HepG2 (cell line): Measurements from ENCODE around the gene PLS1. TPM values are rescaled to one million over a fixed set of nuclear protein-coding genes. Genes with fewer than 3 reads are reported as not detected.

Source experiments
- ATAC-seq: fragments of 200-7000 bp; cut with Tn5 transposase; 3 replicates; pipeline ENCODE4 v1.9.1; 2020; ENCODE audit warnings: mild to moderate bottlenecking, moderate library complexity
- BruUV-seq: library from RNA; stranded (reverse); fragments of 400-500 nt; replicated peaks from 2 replicates; lab custom pipeline; 2021; lab: Mats Ljungman, UMichigan
- CTCF ChIA-PET: fragments of 300-600 bp; formaldehyde crosslinking; extraction: SDS; loops from one replicate; lab custom pipeline; 2021; ENCODE audit warnings: low total read pairs, inconsistent platforms, low intra/inter-chr PET ratio; lab: Yijun Ruan, JAX
- POLR2A ChIA-PET: fragments of 350-600 bp; sonication (Branson Sonifier 250); formaldehyde crosslinking; loops from one replicate; lab custom pipeline; 2020; ENCODE audit warnings: antibody characterized with exemption, inconsistent platforms; lab: Yijun Ruan, JAX
- DNase-seq: peaks from one replicate; pipeline ENCODE4 v3.0.0-alpha.2; 2015; ENCODE audit warnings: low spot score
- FAIRE-seq: peaks from 3 replicates; lab custom pipeline; 2011; peaks lifted over from hg19 to GRCh38; lab: Jason Lieb, UNC
- H2AFZ ChIP-seq: one replicate; pipeline ENCODE4 v1.6.1; 2011; ENCODE audit warnings: low read length, inconsistent platforms
- H3K27ac ChIP-seq: fragments of 300-600 bp; 3 replicates; pipeline ENCODE4 v1.8.0; 2011; ENCODE audit warnings: mixed run types, mild to moderate bottlenecking, mixed read lengths, low read length, inconsistent platforms; ENCODE audit not compliant: insufficient read depth; ENCODE audit errors: extremely low read length
- H3K27me3 ChIP-seq, 2 experiments: fragments of 200-600 bp in 1 of 2; 2 replicates in 1 of 2; 3 replicates in 1 of 2; pipeline versions ENCODE4 v1.6.0 to v1.8.0; 2011; ENCODE audit warnings: low read length in 2 of 2, mild to moderate bottlenecking in 2 of 2, moderate library complexity in 2 of 2, inconsistent platforms in 1 of 2; ENCODE audit not compliant: insufficient read depth in 2 of 2, control insufficient read depth in 1 of 2
- H3K36me3 ChIP-seq, 2 experiments: fragments of 200-600 bp in 1 of 2; replicated peaks in 1 of 2; 2 replicates in 1 of 2; 3 replicates in 1 of 2; pipeline versions ENCODE4 v1.5.1 to v1.8.0; 2011; ENCODE audit warnings: low read length in 2 of 2, inconsistent platforms in 1 of 2; ENCODE audit not compliant: insufficient read depth in 2 of 2, control insufficient read depth in 1 of 2
- H3K4me1 ChIP-seq: 2 replicates; pipeline ENCODE4 v1.5.1; 2012; ENCODE audit warnings: low read length, inconsistent platforms; ENCODE audit not compliant: insufficient read depth
- H3K4me2 ChIP-seq: 2 replicates; pipeline ENCODE4 v1.6.0; 2011; ENCODE audit warnings: low read depth, low read length, inconsistent platforms
- H3K4me3 ChIP-seq, 3 experiments: fragments of 200-600 bp in 1 of 3; sonication (generic), shearing (Covaris generic) in 1 of 3; replicated peaks in 1 of 3; 2 replicates each; pipeline ENCODE4 v1.5.1; 2011 to 2016; ENCODE audit warnings: low read length in 3 of 3, inconsistent platforms in 2 of 3, low read depth in 2 of 3, mild to moderate bottlenecking in 2 of 3, control low read depth in 1 of 3, mixed read lengths in 1 of 3; ENCODE audit not compliant: insufficient read depth in 1 of 3
- H3K79me2 ChIP-seq: one replicate; pipeline ENCODE4 v1.6.1; 2011; ENCODE audit warnings: low read length, inconsistent platforms; ENCODE audit not compliant: insufficient read depth
- H3K9ac ChIP-seq: 2 replicates; pipeline ENCODE4 v1.6.0; 2011; ENCODE audit warnings: mild to moderate bottlenecking, low read depth, low read length, inconsistent platforms; ENCODE audit not compliant: insufficient read depth
- H3K9me3 ChIP-seq: 2 replicates; pipeline ENCODE4 v1.5.1; 2012; ENCODE audit warnings: mild to moderate bottlenecking, low read length
- H4K20me1 ChIP-seq: 2 replicates; pipeline ENCODE4 v1.6.0; 2011; ENCODE audit warnings: inconsistent platforms, mild to moderate bottlenecking, low read length, moderate library complexity; ENCODE audit not compliant: insufficient read depth
- AGO2 ChIP-seq: fragments of 200-400 bp; formaldehyde crosslinking; optimal IDR thresholded peaks from 2 replicates; pipeline ENCODE3; 2017; ENCODE audit warnings: mild to moderate bottlenecking, low read depth, low read length, moderate library complexity
- CBFB ChIP-seq: sonication (generic); formaldehyde crosslinking; IDR thresholded peaks from 2 replicates; pipeline ENCODE4 v1.4.0; 2020; ENCODE audit warnings: missing genetic modification reagents
- FOXJ3 ChIP-seq: sonication (generic); formaldehyde crosslinking; IDR thresholded peaks from 2 replicates; pipeline ENCODE4 v1.4.0; 2020; ENCODE audit warnings: missing genetic modification reagents, mild to moderate bottlenecking, borderline replicate concordance
- GFI1 ChIP-seq: sonication (generic); formaldehyde crosslinking; IDR thresholded peaks from 2 replicates; pipeline ENCODE4 v1.5.0; 2020; ENCODE audit warnings: missing genetic modification reagents, mild to moderate bottlenecking, borderline replicate concordance
- GTF2F1 ChIP-seq: fragments of 150-350 bp; IDR thresholded peaks from 2 replicates; pipeline ENCODE4 v1.6.1; 2014; ENCODE audit warnings: low read length
- NFE2L2 ChIP-seq: fragments of 150-350 bp; IDR thresholded peaks from 2 replicates; pipeline ENCODE4 v1.6.1; 2014; ENCODE audit warnings: low read length
- SALL2 ChIP-seq: sonication (generic); formaldehyde crosslinking; IDR thresholded peaks from 2 replicates; pipeline ENCODE4 v1.8.1; 2023; ENCODE audit warnings: mild to moderate bottlenecking, missing genetic modification reagents, inconsistent platforms
- SIN3A ChIP-seq: IDR thresholded peaks from 2 replicates; pipeline ENCODE4 v1.6.1; 2011; ENCODE audit warnings: low read depth, mild to moderate bottlenecking, control low read depth, low read length, borderline replicate concordance
- TMF1 ChIP-seq: sonication (generic); formaldehyde crosslinking; IDR thresholded peaks from 2 replicates; pipeline ENCODE4 v1.8.1; 2022; ENCODE audit warnings: low read depth, missing genetic modification reagents
- ZBTB42 ChIP-seq: sonication (generic); formaldehyde crosslinking; IDR thresholded peaks from 2 replicates; pipeline ENCODE4 v1.5.0; 2020; ENCODE audit warnings: mild to moderate bottlenecking, missing genetic modification reagents
- ZMAT3 ChIP-seq: sonication (generic); formaldehyde crosslinking; conservative IDR thresholded peaks from 2 replicates; pipeline ENCODE4 v1.7.0; 2021; ENCODE audit warnings: missing genetic modification reagents
- ZNF350 ChIP-seq: sonication (generic); formaldehyde crosslinking; IDR thresholded peaks from 2 replicates; pipeline ENCODE4 v1.4.0; 2020; ENCODE audit warnings: mild to moderate bottlenecking, low read depth, missing genetic modification reagents, borderline replicate concordance
- ZNF816 ChIP-seq: sonication (generic); formaldehyde crosslinking; IDR thresholded peaks from 2 replicates; pipeline ENCODE4 v1.8.0; 2022; ENCODE audit warnings: missing genetic modification reagents, mild to moderate bottlenecking, borderline replicate concordance
- WGBS: methylation state at CpG from one replicate; pipeline ENCODE4 v1.1.6; 2017; ENCODE audit warnings: low lambda C conversion rate; 5-methylcytosine and 5-hydroxymethylcytosine counted together
- in situ Hi-C: cut with HindIII; loops from 2 replicates; pipeline ENCODE4 v1.10.0; 2017; ENCODE audit warnings: low pct_unique_long_range_greater_than_20kb; ENCODE audit not compliant: extremely low pct_ligation_motif_present
- intact Hi-C: fragments of 100-400 bp; cut with micrococcal nuclease; formaldehyde crosslinking; loops from one replicate; pipeline ENCODE4 v1.10.0; 2022; ENCODE audit not compliant: unreplicated experiment
- polyA plus RNA-seq, 8 experiments: library from polyadenylated mRNA; depleted of rRNA in 3 of 8; stranded (reverse) in 7 of 8; unstranded in 1 of 8; fragments of >200 nt; fragmentation: Illumina TruSeq in 4 of 8; extraction: Trizol in 4 of 8; gene quantifications; 2 replicates each; pipeline versions ENCODE4 v1.2.1 to v1.2.3, GENCODE V29; 2011 to 2016; ENCODE audit warnings: low read depth in 4 of 8, missing spikeins in 1 of 8, mixed read lengths in 1 of 8; ENCODE audit not compliant: insufficient read depth in 1 of 8
- total RNA-seq, 5 experiments: library from RNA; depleted of rRNA; stranded (reverse); fragments of >200 nt; fragmentation: Illumina TruSeq; extraction: Trizol; gene quantifications; 2 replicates each; pipeline ENCODE4 v1.2.3, GENCODE V29; 2016; ENCODE audit warnings: low read depth in 1 of 5
- TF ChIP-seq, protein P1 (sequence below): sonication (generic); formaldehyde crosslinking; IDR thresholded peaks from 2 replicates; pipeline ENCODE4 v1.4.0; 2020; ENCODE audit warnings: mild to moderate bottlenecking, missing genetic modification reagents
- TF ChIP-seq, protein P2 (sequence below): IDR thresholded peaks from 2 replicates; pipeline ENCODE4 v1.6.1; 2012; ENCODE audit warnings: low read length, improper control_type of control experiment

PLS1 gene
- total and polyA plus RNA-seq, 2 of the 13 experiments (the other 11 are each of a cell fraction or from before 2014, with no cell fraction given), result 11.2 to 21.1 TPM

DNA sequence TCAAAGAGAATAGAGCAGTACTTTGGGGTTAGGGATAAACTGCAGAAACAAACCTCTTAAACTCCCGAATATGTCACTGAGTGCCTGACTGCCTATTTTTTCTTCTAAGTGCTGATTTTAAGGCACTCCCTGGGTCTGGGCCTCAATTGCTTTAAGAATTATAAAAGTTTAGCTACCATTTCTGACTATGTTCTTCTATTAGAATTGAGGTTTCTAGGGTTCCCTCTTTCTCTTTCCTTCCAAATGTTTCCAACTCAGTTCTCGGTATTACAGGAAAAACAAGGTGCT lies 28.9 kb downstream of the PLS1 start:
- Histone ChIP-seq H3K4me3 (no peak overlapping the region), H3K27me3 (no peaks in the 10 kb centered on the region), H3K4me2 (no peak overlapping the region), H3K27ac (no peak overlapping the region), H3K4me1 (peaks cover 9% of the 10 kb centered on the region), H3K36me3 (no peaks in the 10 kb centered on the region), H2AFZ (no peak overlapping the region), H3K9me3 (no peaks in the 10 kb centered on the region), H3K9ac (no peak overlapping the region), H3K79me2 (no peaks in the 10 kb centered on the region), H4K20me1 (no peaks in the 10 kb centered on the region)
- intact Hi-C loops (no loop called here), in situ Hi-C loops (no loop called here)
- BruUV-seq, result no TSS peak
- ChIA-PET POLR2A (no interaction called here), CTCF (no interaction called here)
- whole genome bisulfite sequencing, result 91% methylated on average over 2 of the region's 2 CpGs
- ATAC-seq (no peak), FAIRE-seq (no peak), DNase-seq (no peak)
- TF ChIP-seq GFI1 (CRISPR knock-in tag) (no peak), ZNF350 (CRISPR knock-in tag) (no peak), NFE2L2 (no peak), GTF2F1 (no peak), CBFB (CRISPR knock-in tag) (no peak), TMF1 (CRISPR knock-in tag) (no peak), FOXJ3 (CRISPR knock-in tag) (no peak), ZBTB42 (CRISPR knock-in tag) (no peak), SALL2 (CRISPR knock-in tag) (no peak), SIN3A (no peak), ZNF816 (CRISPR knock-in tag) (no peak), ZMAT3 (no peak), AGO2 (no peak)
- TF ChIP-seq, protein P1, sequence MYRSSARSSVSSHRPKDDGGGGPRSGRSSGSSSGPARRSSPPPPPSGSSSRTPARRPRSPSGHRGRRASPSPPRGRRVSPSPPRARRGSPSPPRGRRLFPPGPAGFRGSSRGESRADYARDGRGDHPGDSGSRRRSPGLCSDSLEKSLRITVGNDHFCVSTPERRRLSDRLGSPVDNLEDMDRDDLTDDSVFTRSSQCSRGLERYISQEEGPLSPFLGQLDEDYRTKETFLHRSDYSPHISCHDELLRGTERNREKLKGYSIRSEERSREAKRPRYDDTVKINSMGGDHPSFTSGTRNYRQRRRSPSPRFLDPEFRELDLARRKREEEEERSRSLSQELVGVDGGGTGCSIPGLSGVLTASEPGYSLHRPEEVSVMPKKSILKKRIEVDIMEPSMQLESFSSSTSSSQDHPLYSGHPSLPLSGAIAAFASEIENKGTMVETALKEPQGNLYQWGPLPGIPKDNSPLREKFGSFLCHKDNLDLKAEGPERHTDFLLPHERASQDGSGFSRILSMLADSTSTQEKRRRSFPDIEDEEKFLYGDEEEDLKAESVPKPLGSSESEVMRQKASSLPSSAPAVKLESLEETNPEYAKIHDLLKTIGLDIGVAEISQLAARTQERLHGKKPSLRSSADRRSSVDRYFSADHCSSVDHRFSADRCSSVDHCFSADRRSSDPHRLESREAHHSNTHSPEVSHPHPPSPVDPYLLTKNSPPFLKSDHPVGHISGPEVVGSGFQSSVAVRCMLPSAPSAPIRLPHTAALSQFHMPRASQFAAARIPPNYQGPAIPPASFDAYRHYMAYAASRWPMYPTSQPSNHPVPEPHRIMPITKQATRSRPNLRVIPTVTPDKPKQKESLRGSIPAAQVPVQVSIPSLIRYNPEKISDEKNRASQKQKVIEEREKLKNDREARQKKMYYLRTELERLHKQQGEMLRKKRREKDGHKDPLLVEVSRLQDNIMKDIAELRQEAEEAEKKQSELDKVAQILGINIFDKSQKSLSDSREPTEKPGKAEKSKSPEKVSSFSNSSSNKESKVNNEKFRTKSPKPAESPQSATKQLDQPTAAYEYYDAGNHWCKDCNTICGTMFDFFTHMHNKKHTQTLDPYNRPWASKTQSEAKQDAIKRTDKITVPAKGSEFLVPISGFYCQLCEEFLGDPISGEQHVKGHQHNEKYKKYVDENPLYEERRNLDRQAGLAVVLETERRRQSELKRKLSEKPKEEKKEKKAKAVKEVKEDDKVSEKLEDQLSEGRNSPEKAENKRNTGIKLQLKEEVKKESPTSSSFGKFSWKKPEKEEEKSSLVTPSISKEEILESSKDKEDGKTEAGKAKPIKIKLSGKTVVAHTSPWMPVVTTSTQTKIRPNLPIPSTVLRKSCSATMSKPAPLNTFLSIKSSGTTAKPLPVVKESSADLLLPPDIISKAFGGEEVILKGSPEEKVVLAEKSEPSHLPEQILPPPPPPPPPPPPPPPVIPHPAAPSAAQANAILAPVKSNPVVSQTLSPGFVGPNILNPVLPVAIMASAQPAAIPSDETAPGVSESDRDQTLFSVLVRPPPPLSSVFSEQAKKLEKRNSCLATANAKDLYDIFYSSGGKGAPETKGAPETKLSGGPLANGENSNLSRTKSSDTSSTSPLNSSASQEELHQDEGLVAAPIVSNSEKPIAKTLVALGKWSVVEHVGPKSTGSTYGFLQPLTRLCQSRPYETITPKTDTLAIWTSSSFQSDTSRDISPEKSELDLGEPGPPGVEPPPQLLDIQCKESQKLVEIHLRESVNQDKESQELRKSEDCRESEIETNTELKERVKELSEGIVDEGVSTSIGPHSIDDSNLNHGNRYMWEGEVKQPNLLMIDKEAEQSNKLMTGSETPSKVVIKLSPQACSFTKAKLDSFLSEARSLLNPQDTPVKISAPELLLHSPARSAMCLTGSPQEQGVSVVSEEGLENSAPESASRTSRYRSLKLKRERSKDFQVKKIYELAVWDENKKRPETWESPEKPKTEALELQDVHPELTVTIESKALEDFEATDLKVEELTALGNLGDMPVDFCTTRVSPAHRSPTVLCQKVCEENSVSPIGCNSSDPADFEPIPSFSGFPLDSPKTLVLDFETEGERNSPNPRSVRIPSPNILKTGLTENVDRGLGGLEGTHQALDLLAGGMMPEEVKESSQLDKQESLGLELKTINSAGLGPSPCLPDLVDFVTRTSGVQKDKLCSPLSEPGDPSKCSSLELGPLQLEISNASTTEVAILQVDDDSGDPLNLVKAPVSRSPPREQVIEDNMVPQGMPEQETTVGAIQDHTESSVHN (CRISPR knock-in tag), result no peak
- TF ChIP-seq, protein P2, sequence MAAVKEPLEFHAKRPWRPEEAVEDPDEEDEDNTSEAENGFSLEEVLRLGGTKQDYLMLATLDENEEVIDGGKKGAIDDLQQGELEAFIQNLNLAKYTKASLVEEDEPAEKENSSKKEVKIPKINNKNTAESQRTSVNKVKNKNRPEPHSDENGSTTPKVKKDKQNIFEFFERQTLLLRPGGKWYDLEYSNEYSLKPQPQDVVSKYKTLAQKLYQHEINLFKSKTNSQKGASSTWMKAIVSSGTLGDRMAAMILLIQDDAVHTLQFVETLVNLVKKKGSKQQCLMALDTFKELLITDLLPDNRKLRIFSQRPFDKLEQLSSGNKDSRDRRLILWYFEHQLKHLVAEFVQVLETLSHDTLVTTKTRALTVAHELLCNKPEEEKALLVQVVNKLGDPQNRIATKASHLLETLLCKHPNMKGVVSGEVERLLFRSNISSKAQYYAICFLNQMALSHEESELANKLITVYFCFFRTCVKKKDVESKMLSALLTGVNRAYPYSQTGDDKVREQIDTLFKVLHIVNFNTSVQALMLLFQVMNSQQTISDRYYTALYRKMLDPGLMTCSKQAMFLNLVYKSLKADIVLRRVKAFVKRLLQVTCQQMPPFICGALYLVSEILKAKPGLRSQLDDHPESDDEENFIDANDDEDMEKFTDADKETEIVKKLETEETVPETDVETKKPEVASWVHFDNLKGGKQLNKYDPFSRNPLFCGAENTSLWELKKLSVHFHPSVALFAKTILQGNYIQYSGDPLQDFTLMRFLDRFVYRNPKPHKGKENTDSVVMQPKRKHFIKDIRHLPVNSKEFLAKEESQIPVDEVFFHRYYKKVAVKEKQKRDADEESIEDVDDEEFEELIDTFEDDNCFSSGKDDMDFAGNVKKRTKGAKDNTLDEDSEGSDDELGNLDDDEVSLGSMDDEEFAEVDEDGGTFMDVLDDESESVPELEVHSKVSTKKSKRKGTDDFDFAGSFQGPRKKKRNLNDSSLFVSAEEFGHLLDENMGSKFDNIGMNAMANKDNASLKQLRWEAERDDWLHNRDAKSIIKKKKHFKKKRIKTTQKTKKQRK, result no peak
